GM18502 (cell line): Measurements from ENCODE around the gene IGF2.
"Not testable (repeated sequence)": the region's sequence is repeated elsewhere in the genome, so short reads cannot be mapped to it uniquely, and the experiment has no call there.

Source experiments
- ATAC-seq: cut with Tn5 transposase; IDR thresholded peaks from one replicate; pipeline ENCODE4 v1.9.1; 2021; ENCODE audit warnings: mild to moderate bottlenecking; ENCODE audit not compliant: unreplicated experiment, poor library complexity

IGF2 gene, protein sequence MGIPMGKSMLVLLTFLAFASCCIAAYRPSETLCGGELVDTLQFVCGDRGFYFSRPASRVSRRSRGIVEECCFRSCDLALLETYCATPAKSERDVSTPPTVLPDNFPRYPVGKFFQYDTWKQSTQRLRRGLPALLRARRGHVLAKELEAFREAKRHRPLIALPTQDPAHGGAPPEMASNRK

DNA sequence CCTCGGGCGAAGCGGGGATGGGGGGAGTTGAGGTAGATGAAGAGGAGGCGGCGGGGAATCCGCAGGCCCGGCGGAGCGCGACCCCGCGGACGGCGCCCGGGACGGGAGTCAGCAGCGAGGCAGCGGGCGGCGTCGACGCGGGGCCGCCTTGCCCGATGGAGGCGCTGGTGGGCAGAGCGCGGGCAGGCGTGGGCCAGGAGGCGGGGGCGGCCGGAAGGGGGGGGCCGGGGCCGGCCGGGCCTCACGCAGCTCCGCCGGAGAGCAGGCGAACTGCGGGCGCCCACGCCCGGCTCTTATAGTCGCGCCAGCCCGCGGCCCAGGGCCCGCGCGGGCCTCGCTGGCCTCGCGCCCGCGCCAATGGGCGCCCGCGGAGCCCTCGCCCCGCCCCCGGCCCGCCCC lies at the start of gene IGF2:
Gene IGF2, minus strand, starts transcription at position 267 of the 399 bp plus-strand sequence. CDS start 3,866 bp downstream, outside the sequence.
- no peak for ATAC-seq

DNA sequence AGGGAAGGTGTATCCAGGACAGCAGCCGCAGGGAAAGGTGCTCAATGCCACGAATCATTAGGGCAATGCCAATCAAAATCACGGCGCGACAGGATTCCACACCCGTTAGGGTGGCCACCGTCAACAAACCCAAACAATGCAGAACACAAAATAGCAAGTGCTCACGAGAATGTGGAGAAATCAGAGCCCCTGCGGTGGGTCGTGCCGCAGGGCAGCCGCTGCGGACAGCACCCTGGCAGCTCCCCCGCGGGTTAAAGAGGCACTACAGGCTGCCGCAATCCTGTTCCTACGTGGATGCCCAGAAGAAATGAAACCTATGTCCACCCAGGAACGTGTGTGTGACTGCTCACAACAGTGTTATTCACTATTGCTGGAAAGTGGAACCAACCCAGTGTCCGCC lies 49.6 kb upstream of the IGF2 start:
- ATAC-seq = no peak

DNA sequence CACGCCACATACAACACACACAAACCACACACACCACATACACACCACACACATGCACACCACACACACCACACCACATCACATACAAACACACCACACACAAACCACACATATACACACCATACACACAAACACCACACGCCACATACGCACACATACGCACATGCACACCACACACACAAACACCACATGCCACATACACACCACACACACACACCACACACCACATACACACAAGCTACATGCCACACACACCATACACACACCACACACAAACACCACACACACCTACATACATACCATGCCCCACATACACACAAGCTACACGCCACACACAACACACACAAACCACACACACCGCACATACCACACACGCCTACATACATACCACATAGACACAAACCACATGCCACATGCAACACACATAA lies 48.1 kb upstream of the IGF2 start:
- no peak for ATAC-seq

DNA sequence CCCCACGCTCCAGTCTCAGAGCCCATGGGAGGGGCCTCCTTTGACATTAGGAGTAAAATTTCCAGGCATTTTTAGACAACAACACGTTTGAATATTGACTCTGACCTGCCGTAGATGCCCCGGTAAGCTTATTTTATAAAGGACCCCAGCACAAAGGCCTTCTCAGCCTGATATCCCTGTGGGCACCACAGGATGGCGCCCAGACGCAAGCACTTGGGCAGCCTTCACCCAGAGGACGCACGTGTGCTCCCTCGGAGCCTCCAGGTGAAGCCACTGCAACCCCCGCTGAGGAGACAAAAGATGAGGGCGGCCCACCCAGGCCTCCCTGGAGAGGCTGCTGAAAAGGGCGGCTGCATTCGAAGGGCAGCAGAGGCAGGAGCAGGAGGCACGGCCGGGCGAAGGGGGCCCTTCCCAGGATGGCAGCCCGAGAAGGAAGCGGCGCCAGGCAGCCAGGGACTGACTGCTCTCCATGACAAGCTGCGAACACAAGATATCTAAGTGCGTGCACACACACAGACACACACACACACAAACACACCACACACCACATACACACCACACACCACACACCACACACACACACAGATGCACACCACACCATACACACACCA lies 47.6 kb upstream of the IGF2 start:
- no peak for ATAC-seq

DNA sequence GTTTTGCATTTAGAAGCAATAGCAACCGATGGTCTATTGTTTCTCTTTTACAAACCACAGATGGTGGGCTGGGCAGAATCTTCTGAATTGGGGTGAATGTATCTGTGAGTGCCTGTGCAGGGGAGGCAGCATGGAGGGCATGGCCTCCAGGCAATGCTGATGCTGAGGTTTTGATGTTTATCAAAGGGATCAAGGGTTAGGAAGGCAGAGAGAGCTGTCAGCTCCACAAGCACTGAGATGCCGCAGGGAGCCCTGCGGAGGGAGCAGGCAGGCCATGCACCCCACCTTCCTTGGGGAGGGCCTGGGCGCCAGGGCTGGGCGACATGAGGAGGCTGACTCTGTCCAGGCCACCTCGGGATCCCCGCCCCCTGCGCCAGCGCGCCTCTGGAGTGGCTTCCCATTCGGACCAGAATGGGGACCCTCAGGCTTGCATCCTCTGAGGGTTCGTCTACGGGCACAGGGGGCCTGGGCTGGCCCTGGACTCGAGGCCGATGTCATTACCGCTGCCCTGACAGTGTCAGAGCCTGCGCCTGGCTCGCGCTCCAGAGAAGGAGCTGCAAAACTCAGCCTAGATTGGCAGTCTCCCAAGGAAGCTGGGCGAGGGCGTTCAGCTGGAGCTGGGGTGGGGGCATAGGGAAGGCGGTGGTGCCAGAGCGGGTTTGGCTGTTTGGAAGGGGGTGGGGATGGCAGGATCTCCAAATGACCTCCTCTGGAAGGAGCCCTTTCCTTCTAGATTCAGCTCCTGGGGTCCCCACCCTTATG lies 46.3 kb upstream of the IGF2 start:
- no peak for ATAC-seq

DNA sequence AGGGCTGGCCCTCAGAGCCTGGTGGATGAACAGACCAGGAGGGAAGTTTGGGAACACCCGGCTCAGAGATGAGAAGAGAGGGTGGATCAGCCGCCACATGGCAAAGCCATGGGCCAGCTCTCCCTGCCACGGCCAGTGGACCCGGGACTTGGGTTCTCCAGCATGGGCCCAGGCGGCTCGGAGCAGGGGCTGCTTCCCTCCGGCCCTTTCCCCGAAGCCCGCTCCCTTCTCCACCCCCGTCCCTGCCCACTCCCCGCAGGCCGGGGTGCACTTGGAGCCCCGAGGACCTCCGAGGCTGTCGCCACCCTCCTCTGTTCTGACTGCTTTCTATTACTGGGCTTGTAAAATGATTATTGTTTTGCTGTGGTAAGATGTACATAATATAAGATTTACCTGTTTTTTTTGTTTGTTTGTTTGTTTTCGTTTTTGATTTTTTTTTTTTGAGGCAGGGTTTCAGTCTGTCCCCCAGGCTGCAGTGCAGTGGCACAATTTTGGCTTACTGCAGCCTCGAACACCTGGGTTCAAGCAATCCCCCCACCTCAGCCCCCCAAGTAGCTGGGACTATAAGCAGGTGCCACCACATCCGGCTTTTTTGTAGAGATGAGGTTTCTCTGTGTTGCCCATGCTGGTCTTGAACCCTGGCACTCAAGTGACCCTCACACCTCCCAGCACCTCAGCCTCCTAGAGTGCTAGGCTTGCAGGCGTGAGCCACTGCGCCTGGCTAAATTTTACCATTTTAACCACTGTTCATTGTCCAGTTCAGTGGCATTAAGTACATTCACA lies 43.7 kb upstream of the IGF2 start:
- no peak for ATAC-seq

DNA sequence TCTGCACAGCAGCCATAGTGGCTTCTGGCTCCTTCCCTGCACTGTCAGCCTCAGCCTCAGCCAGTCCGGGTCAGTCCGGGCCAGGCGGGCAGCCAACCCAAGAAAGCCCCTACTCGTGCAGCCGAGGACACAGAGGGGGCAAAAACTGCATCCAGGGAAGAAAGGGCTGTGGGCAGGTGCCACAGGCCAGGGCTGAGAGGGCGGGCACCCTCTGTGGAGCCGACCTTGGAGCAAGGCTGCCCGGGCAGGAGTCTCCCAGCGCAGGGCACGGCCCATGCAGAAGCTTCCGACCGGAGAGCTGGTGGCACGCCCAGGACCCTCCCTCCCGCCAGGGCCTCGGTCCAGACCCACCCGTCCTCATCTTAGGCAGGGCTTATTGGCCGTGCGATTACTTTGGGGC lies 42.9 kb upstream of the IGF2 start:
- no peak for ATAC-seq

DNA sequence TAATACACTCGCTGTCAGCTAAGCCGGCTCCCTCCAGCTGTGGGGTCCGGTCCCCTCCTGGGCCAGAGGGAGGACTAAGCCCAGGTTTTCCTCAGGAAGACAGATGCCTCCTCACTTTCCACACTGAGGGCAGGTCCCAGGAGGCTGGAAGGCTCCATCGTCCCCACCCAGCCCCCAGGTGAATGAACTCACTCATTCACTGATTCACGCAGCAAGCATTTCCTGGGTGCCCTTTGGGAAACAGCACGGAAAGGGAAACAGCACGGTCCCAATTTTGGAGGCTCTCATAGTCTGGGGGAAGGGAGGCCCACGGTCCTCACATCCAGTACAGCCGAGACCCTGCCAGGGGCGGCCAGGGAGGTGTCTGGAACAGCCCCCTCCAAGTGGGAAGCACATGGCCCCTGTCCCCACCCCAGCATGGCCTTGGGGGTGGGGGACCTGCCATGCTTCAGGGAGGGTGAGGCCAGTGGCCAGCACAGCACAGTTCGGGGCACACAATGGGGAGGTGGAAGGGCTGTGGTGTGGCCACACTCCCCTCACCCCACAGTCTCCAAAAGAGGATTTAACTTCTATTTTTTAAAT lies 41.7 kb upstream of the IGF2 start:
- no peak for ATAC-seq

DNA sequence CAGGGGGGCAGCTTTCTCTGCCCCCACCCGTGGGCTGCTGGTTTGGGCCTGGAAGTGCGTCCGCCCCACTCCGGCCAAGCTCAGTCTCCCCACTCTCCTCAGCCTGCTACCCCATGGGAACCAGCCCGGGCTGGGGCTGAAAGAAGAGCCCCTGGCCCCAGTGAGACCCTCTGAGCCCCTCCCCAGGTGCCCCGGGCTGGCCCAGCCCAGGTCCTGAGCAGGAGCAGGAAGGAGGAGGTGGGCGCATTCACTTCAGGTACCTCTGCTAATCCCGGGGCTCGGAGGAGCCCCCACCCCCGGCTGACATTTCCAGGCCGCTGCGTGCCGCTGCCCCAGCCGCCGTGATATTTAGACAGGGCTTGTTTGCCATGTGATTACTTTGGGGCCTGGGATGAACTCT lies 41.2 kb upstream of the IGF2 start:
- no peak for ATAC-seq

DNA sequence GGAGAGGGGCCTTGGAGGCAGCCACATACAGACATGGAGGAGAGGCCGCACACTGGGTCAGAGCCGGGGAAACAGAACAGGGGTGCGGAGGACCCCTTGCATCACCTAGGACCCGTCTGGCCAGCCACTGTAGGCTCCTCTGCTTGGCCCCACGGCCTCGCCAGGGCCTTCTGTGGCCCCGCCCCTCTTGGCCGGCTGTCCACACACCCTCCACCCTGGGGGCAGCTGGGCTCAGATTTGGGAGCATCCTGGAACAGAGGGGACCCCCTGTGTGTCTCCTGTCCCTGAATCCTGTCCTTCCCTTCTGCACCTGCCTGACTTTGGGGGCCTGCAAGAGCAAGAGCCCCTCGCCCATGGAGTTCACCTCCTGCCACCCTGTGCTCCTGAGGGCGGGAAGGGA lies 40.3 kb upstream of the IGF2 start:
- no peak for ATAC-seq

DNA sequence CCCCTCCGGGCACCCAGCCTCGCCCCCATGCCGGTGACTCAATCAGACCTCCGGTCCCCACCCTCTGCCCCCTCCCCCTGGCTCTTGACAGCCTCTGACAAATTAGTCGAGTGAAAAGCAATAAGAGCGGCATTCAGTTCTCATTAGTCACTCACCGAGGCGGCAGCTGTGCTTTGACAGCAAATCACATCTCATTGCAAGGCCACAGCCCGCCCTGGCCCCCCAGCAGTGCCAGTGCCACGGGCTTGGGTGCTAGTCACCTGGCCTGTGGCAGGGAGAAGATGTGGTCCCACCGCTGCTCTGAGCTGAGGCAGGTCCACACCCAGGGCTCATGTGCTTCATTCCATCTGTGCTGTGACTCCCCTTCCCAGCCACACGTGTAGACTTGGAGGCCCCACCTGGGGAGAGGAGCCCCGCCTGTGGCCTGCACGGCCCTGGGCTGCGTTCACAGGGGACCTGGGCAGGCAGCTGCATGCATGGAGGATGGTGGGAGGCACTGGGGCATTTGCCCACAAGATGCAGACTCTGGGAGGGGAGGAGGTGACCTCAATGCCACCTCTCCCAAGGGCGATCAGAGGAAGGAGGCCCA lies 39.8 kb upstream of the IGF2 start:
- ATAC-seq = no peak

DNA sequence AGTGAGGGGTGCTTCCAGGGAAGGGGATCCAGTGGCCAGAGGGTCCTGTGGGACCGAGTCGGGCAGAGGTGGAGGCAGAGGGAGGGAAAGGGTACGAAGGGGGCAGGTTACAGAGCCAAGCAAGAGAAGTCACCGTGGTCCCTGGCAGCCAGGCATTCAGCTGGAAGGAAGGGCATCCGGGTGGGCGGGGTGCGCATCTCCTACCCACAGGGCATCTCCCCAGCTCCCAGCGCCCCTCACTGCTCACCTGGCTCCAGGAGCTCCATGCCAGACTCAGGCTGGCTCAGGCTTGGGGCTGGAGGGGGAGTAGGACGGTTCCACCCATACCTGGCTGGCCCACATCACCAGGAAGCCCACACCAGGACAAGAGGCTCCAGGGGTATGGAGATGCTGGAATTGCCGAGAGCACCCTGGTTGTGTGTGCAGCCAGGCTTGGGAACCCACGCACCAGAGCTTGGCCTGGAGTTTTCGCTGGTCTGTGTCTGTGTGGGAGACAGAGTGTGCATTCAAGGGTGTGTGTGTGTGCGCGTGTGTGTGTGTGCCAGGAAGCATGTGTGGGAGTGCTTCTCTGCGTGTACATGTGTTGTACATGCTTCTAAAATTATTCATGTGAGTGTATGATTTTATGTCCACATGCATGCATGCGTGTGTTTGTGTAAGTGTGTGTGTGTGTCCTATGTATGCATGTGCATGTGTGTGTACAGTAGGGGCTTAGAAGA lies 39.0 kb upstream of the IGF2 start:
- not testable (repeated sequence) for ATAC-seq

DNA sequence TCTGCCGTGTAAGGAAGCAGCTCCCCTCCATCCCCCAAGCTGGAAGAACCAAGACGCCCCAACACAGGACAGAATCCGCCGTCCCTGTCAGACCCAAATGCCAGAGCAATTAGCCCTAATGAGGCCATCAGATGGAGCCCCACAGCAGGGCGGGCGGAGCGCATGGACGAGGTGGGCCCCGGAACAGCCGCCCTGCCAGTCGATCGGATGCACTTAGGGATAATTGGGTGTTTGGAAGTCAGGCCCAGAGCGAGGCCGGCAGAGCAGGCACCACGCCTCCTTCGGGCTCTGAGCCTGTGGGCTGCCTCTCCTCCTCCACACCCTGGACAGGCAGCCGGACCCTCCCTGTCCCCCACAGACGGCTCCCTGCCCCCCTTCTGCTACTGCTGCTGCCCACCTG lies 37.9 kb upstream of the IGF2 start:
- ATAC-seq = no peak

DNA sequence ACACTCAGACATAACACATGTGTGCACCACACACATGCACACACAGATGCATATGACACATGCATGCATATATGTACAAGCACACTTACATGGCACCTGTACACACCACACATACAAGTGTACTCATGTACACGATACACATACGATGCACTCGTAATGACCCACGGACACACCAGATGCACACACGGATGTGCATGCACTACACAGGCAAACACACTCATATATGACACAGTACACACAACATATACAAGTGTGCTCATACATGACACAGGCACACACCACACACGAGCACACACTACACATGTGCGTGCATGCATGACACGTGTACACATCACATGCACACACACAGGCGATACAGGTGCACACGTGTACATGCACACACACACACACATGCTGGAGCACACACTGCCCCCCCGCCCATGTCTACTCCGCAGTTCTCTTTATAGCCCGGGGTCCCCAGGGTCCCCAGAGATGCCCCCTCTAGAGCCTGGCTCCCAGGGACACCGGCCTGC lies 37.3 kb upstream of the IGF2 start:
- no peak for ATAC-seq

DNA sequence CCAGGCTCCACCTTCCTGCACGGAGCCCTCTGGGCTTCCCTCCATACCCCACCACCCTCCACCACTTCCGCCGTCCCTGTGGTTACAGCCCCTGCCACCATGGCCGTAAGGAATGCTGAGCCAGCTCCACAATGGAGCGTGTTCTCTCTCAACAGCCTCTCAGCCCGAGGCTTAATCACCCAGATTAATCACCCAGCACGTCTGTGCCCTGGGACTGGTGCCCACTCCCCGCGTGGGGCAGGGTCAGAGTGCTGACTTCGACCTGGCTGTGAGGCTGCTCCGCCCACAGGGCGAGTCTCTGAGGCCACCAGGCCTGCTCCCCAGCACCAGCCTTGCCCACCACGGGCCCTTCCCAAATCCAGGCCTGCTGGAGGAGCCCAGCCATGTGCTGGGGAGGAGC lies 36.5 kb upstream of the IGF2 start:
- ATAC-seq = no peak

DNA sequence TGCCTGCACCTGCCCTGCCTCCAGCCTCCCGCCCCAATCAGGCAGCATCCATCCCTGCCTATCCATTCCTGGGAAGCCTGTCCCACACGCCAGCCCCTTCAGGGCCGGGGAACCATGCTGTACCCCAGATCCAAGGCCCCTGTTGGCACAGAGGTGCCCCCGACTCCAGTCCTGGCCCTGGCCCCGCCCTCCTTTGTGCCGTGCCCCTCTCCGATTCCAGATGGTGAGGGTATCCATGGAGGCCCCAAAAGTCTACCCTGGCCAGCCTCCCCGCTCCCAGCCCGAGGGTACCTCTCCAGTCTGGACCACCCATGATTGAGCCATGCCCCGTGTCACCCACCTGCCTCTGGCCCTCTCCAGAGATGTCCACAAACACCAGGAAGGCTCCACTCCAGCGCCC lies 35.2 kb upstream of the IGF2 start:
- ATAC-seq = no peak

DNA sequence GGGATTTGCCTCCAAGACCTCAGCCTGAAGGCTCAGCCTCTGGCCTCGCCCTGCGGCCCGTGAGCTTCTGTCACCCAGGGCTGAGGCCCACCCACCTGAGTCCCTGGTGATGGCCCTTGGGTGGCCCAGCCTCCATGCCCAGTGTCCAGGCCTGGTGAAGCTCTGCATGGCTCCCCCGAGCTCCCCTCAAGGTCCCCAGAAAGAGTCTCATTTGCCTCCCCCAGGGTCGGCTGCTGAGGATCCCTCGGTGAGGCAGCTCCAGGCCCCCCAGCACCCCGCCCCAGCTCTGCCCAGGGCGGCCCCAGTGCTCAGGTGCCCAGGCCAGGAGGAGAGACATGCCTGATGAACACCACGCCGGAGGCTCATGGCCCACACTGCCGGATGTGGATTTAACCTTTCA lies 34.6 kb upstream of the IGF2 start:
- no peak for ATAC-seq

DNA sequence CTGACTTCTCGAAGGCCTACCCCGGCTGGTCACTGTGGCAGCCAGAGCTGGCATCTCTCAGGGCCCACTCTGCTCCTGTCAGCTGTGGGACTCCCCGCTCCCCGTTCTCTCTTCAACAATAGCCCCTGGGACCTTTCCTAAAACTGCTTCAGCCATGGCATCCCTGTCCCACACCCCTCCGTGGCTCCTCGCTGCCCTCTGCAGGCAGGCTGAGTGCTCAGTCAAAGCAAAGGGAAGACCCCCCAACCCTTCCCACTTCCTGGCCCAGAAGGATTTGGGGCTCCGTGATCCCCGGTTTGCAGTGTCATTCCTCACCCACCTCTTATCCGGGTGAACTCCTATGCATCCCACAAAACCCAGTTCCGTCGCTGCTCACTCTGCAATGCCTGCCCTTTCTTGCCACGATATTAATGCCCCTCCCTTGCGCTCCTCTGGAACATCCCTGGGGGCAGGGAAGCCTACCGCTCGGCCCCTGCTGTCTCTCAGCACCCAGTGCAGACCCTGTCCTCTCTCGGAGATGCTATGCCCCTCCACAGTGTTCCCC lies 34.0 kb upstream of the IGF2 start:
- no peak for ATAC-seq

DNA sequence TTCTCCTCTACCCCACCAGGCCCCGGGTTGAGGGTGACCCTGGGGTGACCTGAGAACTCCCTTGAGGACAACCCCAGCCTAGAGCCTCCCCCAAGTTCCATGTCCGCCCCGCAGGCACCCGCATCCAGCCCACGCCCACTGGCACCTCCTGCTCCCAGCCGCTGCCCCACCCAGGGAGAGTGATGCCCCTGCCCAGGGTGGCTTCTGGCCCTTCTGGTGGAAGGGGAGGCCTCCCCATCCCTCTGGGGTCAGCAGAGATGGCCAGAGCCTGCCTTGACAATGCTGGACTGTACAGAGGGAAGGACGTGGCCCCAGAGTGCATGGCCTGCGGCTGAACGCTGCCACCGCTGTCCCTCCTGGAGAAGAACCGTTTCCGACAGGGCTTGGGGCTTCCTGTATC lies 33.5 kb upstream of the IGF2 start:
- no peak for ATAC-seq
